ENCODE results near the gene MIER3. TPM values are rescaled to one million over a fixed set of nuclear protein-coding genes. Genes with fewer than 3 reads are reported as not detected.

MIER3 gene
- total RNA-seq, 1 experiment from 2014 or later, result 26.3 TPM

DNA sequence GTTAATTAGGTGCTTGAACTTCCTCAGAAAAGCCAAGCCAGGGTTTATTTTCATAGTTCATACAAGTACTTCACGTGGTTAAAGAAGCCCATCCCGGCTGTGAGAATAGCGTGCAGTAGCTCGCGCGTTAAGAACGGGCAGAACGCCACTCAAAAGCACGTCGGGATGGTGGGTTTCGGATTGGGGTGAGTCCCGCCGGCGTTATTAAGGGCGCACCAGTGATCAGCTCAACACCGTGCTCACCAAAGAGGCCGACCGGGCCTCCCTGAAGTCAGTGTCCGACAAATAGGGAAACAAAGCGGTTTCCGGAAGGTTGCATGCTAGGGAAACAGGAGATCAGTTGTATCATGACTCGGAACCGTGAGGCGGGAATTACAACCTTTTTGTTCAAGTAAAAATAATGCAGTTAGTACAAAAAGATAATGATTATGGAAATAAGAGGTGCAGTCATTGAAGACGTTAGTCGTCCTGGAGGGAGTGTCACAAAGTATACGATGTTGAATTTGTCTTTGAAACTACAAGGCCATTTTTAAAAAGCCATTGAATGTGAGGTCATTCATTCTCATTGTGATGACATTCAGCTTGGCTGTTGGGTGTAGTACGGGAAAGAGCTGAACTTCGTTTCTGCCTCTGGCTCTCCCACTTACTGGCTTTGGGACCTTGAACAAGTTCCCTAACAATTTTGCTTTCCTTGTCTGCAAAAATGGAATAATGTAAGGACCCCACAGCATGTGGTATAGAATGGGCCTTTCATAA lies 41.5 kb downstream of the MIER3 start:
- H3K9me3 Mint-ChIP-seq (ENCODE audit: low read depth, unreplicated experiment), result no peaks in the 10 kb centered on the region
- CTCF ChIA-PET, result interaction anchor here (0.5 to 2.0 kb wide), 4 partner anchors 41 to 228 kb away, joined by 3 to 6 read pairs (median 6); no protein-coding TSS in a partner anchor
- H3K4me1 Mint-ChIP-seq (ENCODE audit: low read depth, unreplicated experiment), result peaks cover 10% of the 10 kb centered on the region
- H3K36me3 Mint-ChIP-seq (ENCODE audit: insufficient read depth, unreplicated experiment), result peaks cover 26% of the 10 kb centered on the region
- intact Hi-C loops (cut with micrococcal nuclease; ENCODE audit: unreplicated experiment), result no loop called here
- no peaks in the 10 kb centered on the region for H3K27me3 Mint-ChIP-seq (ENCODE audit: unreplicated experiment)
- H3K27ac Mint-ChIP-seq (ENCODE audit: unreplicated experiment), result peak overlapping the region; percentile 97
- peak overlapping the region; percentile 98 for H3K4me3 Mint-ChIP-seq (ENCODE audit: low read depth, unreplicated experiment)
- DNase-seq, result peak; percentile 43
- BruUV-seq (replicated peaks), result TSS peak; percentile 72
- TF ChIP-seq, protein P1, sequence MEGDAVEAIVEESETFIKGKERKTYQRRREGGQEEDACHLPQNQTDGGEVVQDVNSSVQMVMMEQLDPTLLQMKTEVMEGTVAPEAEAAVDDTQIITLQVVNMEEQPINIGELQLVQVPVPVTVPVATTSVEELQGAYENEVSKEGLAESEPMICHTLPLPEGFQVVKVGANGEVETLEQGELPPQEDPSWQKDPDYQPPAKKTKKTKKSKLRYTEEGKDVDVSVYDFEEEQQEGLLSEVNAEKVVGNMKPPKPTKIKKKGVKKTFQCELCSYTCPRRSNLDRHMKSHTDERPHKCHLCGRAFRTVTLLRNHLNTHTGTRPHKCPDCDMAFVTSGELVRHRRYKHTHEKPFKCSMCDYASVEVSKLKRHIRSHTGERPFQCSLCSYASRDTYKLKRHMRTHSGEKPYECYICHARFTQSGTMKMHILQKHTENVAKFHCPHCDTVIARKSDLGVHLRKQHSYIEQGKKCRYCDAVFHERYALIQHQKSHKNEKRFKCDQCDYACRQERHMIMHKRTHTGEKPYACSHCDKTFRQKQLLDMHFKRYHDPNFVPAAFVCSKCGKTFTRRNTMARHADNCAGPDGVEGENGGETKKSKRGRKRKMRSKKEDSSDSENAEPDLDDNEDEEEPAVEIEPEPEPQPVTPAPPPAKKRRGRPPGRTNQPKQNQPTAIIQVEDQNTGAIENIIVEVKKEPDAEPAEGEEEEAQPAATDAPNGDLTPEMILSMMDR (IDR thresholded peaks at IDR 0.05; ENCODE audit: unreplicated experiment), result no peak

DNA sequence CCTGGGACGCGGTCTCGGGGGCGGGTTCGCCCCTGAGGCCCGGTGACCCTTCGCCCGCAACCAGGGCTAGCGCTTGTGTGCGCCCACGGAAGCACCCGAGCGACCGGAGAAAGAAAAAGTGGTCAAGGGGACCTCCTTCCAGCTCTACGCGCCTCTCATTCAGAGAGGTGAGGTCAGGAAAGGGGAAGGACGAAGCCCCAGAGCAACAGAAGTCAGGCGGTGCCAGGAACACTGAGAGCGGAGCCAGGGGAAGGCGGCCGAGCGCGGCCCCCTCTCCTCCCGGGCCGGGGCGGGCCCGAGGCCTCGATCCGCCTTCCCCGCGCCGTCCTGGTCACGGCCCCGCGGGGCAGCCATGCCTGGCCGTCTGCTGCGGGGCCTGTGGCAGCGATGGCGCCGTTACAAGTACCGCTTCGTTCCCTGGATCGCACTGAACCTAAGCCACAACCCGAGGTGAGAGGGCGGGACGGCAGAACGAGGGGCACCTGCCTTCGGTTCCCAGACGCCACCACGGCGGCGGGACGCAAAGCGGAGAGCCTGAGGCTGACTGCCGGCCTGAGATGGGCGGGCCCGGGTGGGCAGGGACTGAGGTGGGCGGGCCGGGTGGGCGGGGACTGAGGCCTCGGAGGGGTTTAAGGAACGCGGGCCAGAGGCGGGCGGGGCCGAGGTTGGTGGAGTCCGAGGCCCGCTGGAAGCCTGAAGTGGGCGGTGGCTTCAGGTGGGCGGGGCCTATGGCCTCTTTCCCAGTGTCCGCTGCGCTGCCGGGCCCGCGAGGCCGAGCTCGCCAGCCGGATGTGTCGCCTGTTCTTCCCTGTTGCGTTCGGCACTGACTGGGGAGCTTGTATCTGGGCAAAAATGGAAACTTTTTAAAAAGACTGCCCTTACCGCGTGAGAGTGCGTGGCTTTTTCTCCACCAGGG lies 42.4 kb downstream of the MIER3 start, which contains the start of gene SETD9:
Gene SETD9, plus strand, starts transcription at position 303 of the 916 bp plus-strand sequence. Its CDS starts 50 bp downstream, at position 353.
- DNase-seq, result peak; percentile 99
- H3K4me1 Mint-ChIP-seq (ENCODE audit: low read depth, unreplicated experiment), result peaks cover 10% of the 10 kb centered on the region
- no peaks in the 10 kb centered on the region for H3K27me3 Mint-ChIP-seq (ENCODE audit: unreplicated experiment)
- CTCF ChIA-PET, result interaction anchor here (0.8 to 2.0 kb wide), 6 partner anchors 9 to 639 kb away, joined by 3 to 6 read pairs (median 4); no protein-coding TSS in a partner anchor
- H3K4me3 Mint-ChIP-seq (ENCODE audit: low read depth, unreplicated experiment), result peak within 1 kb of the TSS; percentile 98
- peak within 1 kb of the TSS; percentile 97 for H3K27ac Mint-ChIP-seq (ENCODE audit: unreplicated experiment)
- H3K36me3 Mint-ChIP-seq (ENCODE audit: insufficient read depth, unreplicated experiment), result peaks cover 26% of the 10 kb centered on the region
- TF ChIP-seq, protein P1 (IDR thresholded peaks at IDR 0.05; ENCODE audit: unreplicated experiment), result no peak
- no peaks in the 10 kb centered on the region for H3K9me3 Mint-ChIP-seq (ENCODE audit: low read depth, unreplicated experiment)
- intact Hi-C loops (cut with micrococcal nuclease; ENCODE audit: unreplicated experiment), result no loop called here
- TSS peak; percentile 80 for BruUV-seq (replicated peaks)

DNA sequence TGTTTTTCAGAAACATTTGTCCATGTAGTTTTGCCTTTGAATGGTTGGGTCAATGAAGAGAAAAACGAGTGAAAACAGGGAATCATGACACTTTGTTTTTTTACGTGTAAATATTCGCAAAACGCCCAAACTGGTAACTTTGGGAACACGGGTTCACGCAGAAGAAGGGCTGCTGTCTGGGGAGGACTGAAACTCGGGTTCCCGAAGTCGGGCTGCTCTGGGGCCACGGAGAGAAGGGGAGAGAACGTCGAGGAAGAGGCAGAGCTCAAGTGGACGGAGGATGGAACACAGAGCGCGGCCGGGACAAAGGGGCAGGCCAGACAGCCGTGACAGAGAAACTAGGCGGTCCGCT lies 43.0 kb downstream of the MIER3 start:
- peaks cover 26% of the 10 kb centered on the region for H3K36me3 Mint-ChIP-seq (ENCODE audit: insufficient read depth, unreplicated experiment)
- no peak for DNase-seq
- CTCF ChIA-PET, result interaction anchor here (0.8 to 1.4 kb wide), 3 partner anchors 8 to 638 kb away, joined by 3 to 4 read pairs (median 3); no protein-coding TSS in a partner anchor
- H3K4me3 Mint-ChIP-seq (ENCODE audit: low read depth, unreplicated experiment), result peak overlapping the region; percentile 98
- no peaks in the 10 kb centered on the region for H3K9me3 Mint-ChIP-seq (ENCODE audit: low read depth, unreplicated experiment)
- intact Hi-C loops (cut with micrococcal nuclease; ENCODE audit: unreplicated experiment), result no loop called here
- H3K27me3 Mint-ChIP-seq (ENCODE audit: unreplicated experiment), result no peaks in the 10 kb centered on the region
- peak overlapping the region; percentile 97 for H3K27ac Mint-ChIP-seq (ENCODE audit: unreplicated experiment)
- BruUV-seq (replicated peaks), result no TSS peak
- TF ChIP-seq, protein P1 (IDR thresholded peaks at IDR 0.05; ENCODE audit: unreplicated experiment), result no peak
- peaks cover 10% of the 10 kb centered on the region for H3K4me1 Mint-ChIP-seq (ENCODE audit: low read depth, unreplicated experiment)

DNA sequence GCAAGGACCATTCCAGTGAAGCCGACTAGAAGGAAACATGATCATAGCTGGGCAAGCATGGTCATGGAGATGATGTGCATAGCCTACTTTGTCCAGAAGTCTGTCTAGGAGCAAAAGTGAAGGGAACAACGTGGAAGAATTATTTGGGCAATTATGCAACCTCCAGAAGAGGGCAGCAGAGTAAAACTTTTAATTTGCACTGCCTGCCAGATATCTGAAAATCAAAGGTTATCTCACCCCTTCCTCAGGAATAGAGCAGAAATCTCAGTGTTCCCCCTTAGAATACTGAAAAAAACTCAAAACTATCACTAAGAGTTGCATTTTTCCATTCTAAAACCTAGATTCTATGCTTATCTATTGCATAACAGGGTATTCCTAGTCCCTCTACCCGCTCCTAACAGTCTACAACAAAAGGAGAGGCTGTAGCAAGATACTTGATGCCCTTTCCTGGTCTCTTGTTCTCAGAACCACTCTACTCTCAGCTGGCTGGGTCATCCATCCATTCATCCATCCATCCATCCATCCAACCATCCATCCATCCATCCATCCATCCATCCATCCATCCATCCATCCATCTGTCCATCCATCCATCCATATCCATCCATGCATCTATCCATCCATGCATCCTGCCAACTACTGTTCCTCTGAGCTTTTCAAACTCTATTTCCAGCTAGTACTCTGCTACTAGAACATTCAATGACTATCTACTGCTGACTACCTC lies 50.9 kb downstream of the MIER3 start:
- CTCF ChIA-PET, result interaction anchor here (0.8 to 2.0 kb wide), 4 partner anchors 8 to 631 kb away, joined by 3 to 12 read pairs (median 3); no protein-coding TSS in a partner anchor
- Mint-ChIP-seq H3K4me1 (ENCODE audit: low read depth, unreplicated experiment) (no peaks in the 10 kb centered on the region), H3K36me3 (ENCODE audit: insufficient read depth, unreplicated experiment) (no peaks in the 10 kb centered on the region), H3K9me3 (ENCODE audit: low read depth, unreplicated experiment) (no peaks in the 10 kb centered on the region), H3K27me3 (ENCODE audit: unreplicated experiment) (no peaks in the 10 kb centered on the region), H3K27ac (ENCODE audit: unreplicated experiment) (no peak overlapping the region), H3K4me3 (ENCODE audit: low read depth, unreplicated experiment) (no peak overlapping the region)
- intact Hi-C loops (cut with micrococcal nuclease; ENCODE audit: unreplicated experiment), result loop anchor here (1.0 to 5.0 kb wide), 6 partner anchors 181 to 1561 kb away; partner anchors contain the start of gene PLK2
- peak; percentile 54 for DNase-seq
- BruUV-seq (replicated peaks), result no TSS peak
- TF ChIP-seq, protein P1 (IDR thresholded peaks at IDR 0.05; ENCODE audit: unreplicated experiment), result peak; percentile 70

All from Calu3 (cell line).